ENCODE measurements around the gene CSNK1G3.

The CSNK1G3 gene

GRCh38 chr5:123524146-123524545, 12.2 kb downstream of the CSNK1G3 start:
- H3K4me1 ChIP-seq (ENCODE audit: control insufficient read depth in 1 of 2, insufficient read depth in 1 of 2, low read depth in 1 of 2, low read length in 1 of 2): no peaks in the 10 kb centered on the region
- no peak for TF ChIP-seq CTCF (IDR thresholded peaks at IDR 0.05)
- H3K4me3 ChIP-seq (ENCODE audit: low read depth in 1 of 2, low read length in 1 of 2): no peak overlapping the region
- no peaks in the 10 kb centered on the region for H3K9me3 ChIP-seq
- H3K27me3 ChIP-seq: no peaks in the 10 kb centered on the region
- no peak overlapping the region for H3K27ac ChIP-seq
- H3K36me3 ChIP-seq: no peaks in the 10 kb centered on the region

GRCh38 chr5:123527190-123527589, 15.2 kb downstream of the CSNK1G3 start:
- no peaks in the 10 kb centered on the region for H3K27me3 ChIP-seq
- H3K36me3 ChIP-seq: no peaks in the 10 kb centered on the region
- H3K9me3 ChIP-seq: no peaks in the 10 kb centered on the region
- TF ChIP-seq CTCF (IDR thresholded peaks at IDR 0.05): no peak
- H3K4me3 ChIP-seq (ENCODE audit: low read depth in 1 of 2, low read length in 1 of 2): no peak overlapping the region
- H3K27ac ChIP-seq: no peak overlapping the region
- no peaks in the 10 kb centered on the region for H3K4me1 ChIP-seq (ENCODE audit: control insufficient read depth in 1 of 2, insufficient read depth in 1 of 2, low read depth in 1 of 2, low read length in 1 of 2)

GRCh38 chr5:123528065-123528464, 16.1 kb downstream of the CSNK1G3 start:
- Histone ChIP-seq H3K4me3 (ENCODE audit: low read depth in 1 of 2, low read length in 1 of 2) (no peak overlapping the region), H3K27ac (no peak overlapping the region), H3K4me1 (ENCODE audit: control insufficient read depth in 1 of 2, insufficient read depth in 1 of 2, low read depth in 1 of 2, low read length in 1 of 2) (no peaks in the 10 kb centered on the region), H3K9me3 (no peaks in the 10 kb centered on the region), H3K27me3 (no peaks in the 10 kb centered on the region), H3K36me3 (no peaks in the 10 kb centered on the region)
- no peak for TF ChIP-seq CTCF (IDR thresholded peaks at IDR 0.05)

GRCh38 chr5:123528878-123529277, 16.9 kb downstream of the CSNK1G3 start:
- Histone ChIP-seq H3K9me3 (no peaks in the 10 kb centered on the region), H3K4me1 (ENCODE audit: control insufficient read depth in 1 of 2, insufficient read depth in 1 of 2, low read depth in 1 of 2, low read length in 1 of 2) (no peaks in the 10 kb centered on the region), H3K36me3 (no peaks in the 10 kb centered on the region), H3K4me3 (ENCODE audit: low read depth in 1 of 2, low read length in 1 of 2) (no peak overlapping the region), H3K27me3 (no peaks in the 10 kb centered on the region), H3K27ac (no peak overlapping the region)
- TF ChIP-seq CTCF (IDR thresholded peaks at IDR 0.05): no peak

GRCh38 chr5:123530728-123531127, 18.8 kb downstream of the CSNK1G3 start:
- no peak for TF ChIP-seq CTCF (IDR thresholded peaks at IDR 0.05)
- H3K27me3 ChIP-seq: no peaks in the 10 kb centered on the region
- H3K4me1 ChIP-seq (ENCODE audit: control insufficient read depth in 1 of 2, insufficient read depth in 1 of 2, low read depth in 1 of 2, low read length in 1 of 2): no peaks in the 10 kb centered on the region
- no peak overlapping the region for H3K4me3 ChIP-seq (ENCODE audit: low read depth in 1 of 2, low read length in 1 of 2)
- no peaks in the 10 kb centered on the region for H3K36me3 ChIP-seq
- no peak overlapping the region for H3K27ac ChIP-seq
- no peaks in the 10 kb centered on the region for H3K9me3 ChIP-seq

- Histone ChIP-seq H3K4me3 (ENCODE audit: low read depth in 1 of 2, low read length in 1 of 2) (no peak overlapping the region), H3K36me3 (no peaks in the 10 kb centered on the region), H3K27me3 (no peaks in the 10 kb centered on the region), H3K27ac (no peak overlapping the region), H3K9me3 (no peaks in the 10 kb centered on the region), H3K4me1 (ENCODE audit: control insufficient read depth in 1 of 2, insufficient read depth in 1 of 2, low read depth in 1 of 2, low read length in 1 of 2) (no peaks in the 10 kb centered on the region)
- TF ChIP-seq CTCF (IDR thresholded peaks at IDR 0.05): no peak
Measured at GRCh38 chr5:123535648-123536047, 23.7 kb downstream of the CSNK1G3 start.
